GM10248 (cell line): ENCODE measurements around the gene TANC2.

ENCODE experiments used
- CTCF ChIA-PET: fragments of 300-600 bp; sonication (Branson Sonifier 250); formaldehyde crosslinking; extraction: SDS; loops from one replicate; lab custom pipeline; 2021; ENCODE audit warnings: antibody characterized with exemption; lab: Yijun Ruan, JAX
- POLR2A ChIA-PET: fragments of 350-650 bp; sonication (Branson Sonifier 250); formaldehyde crosslinking; extraction: SDS; loops from one replicate; lab custom pipeline; 2020; ENCODE audit warnings: antibody characterized with exemption; lab: Yijun Ruan, JAX
- DNase-seq: peaks from one replicate; pipeline ENCODE4 v3.0.0; 2012; ENCODE audit errors: extremely low spot score
- CTCF ChIP-seq: IDR thresholded peaks from 2 replicates; pipeline ENCODE4 v1.5.1; 2012; ENCODE audit warnings: mild to moderate bottlenecking, low read depth; ENCODE audit errors: extremely low read depth, missing control alignments, control extremely low read depth

Gene TANC2

GRCh38 chr17:62994931-62995330 is 28.9 kb downstream of the TANC2 start:
- CTCF ChIA-PET, result interaction anchor here (0.7 to 2.6 kb wide), 6 partner anchors 8 to 412 kb away, joined by 3 to 35 read pairs (median 4); no protein-coding TSS in a partner anchor
- no peak for DNase-seq
- POLR2A ChIA-PET, result interaction anchor here (0.7 kb wide), 1 partner anchor 29 kb away, joined by 3 read pairs; no protein-coding TSS in a partner anchor

GRCh38 chr17:62995377-62995885 is 29.4 kb downstream of the TANC2 start:
- ChIA-PET POLR2A (interaction anchor here (0.7 kb wide), 1 partner anchor 29 kb away, joined by 3 read pairs; no protein-coding TSS in a partner anchor), CTCF (interaction anchor here (0.7 to 2.6 kb wide), 6 partner anchors 9 to 411 kb away, joined by 3 to 35 read pairs (median 4); no protein-coding TSS in a partner anchor)
- peak; percentile 45 for TF ChIP-seq CTCF
- DNase-seq, result peak; percentile 20

More at GRCh38 chr17:62994931-62995330, 28.9 kb downstream of the TANC2 start:
- TF ChIP-seq CTCF, result no peak

GRCh38 chr17:62996221-62996620 is 30.2 kb downstream of the TANC2 start:
- no peak for DNase-seq
- TF ChIP-seq CTCF, result no peak
- ChIA-PET CTCF (interaction anchor here (1.6 to 2.6 kb wide), 3 partner anchors 9 to 411 kb away, joined by 5 to 35 read pairs (median 8); no protein-coding TSS in a partner anchor), POLR2A (no interaction called here)

- no peak for TF ChIP-seq CTCF
- POLR2A ChIA-PET, result no interaction called here
- CTCF ChIA-PET, result interaction anchor here (1.2 to 2.4 kb wide), 2 partner anchors 10 to 409 kb away, joined by 4 to 7 read pairs; no protein-coding TSS in a partner anchor
- DNase-seq, result no peak
Measured at GRCh38 chr17:62998166-62998565, 32.1 kb downstream of the TANC2 start.

GRCh38 chr17:62998665-62999393 is 32.8 kb downstream of the TANC2 start:
- CTCF ChIA-PET, result interaction anchor here (2.4 kb wide), 1 partner anchor 408 kb away, joined by 7 read pairs; no protein-coding TSS in a partner anchor
- TF ChIP-seq CTCF, result no peak
- DNase-seq, result no peak
- POLR2A ChIA-PET, result no interaction called here

- POLR2A ChIA-PET, result no interaction called here
- no peak for TF ChIP-seq CTCF
- CTCF ChIA-PET, result interaction anchor here (1.2 to 2.4 kb wide), 2 partner anchors 9 to 407 kb away, joined by 3 to 7 read pairs; no protein-coding TSS in a partner anchor
- no peak for DNase-seq
Measured at GRCh38 chr17:62999736-63000135, 33.7 kb downstream of the TANC2 start.
